OCI-LY1 (cell line): ENCODE results near the gene PLA2G6.

Source experiments
- CTCF ChIP-seq: fragments of 200-600 bp; sonication (generic), shearing (Covaris generic); IDR thresholded peaks from 2 replicates; pipeline ENCODE4 v1.5.1; 2017; ENCODE audit warnings: mild to moderate bottlenecking, antibody characterized with exemption, low read length, moderate library complexity, mixed read lengths
- EZH2 ChIP-seq: fragments of 200-600 bp; sonication (generic), shearing (Covaris generic); IDR thresholded peaks from 2 replicates; pipeline ENCODE4 v1.8.0; 2017; ENCODE audit warnings: borderline replicate concordance, mixed run types, mild to moderate bottlenecking, antibody characterized with exemption, low read length, moderate library complexity, mixed read lengths

GRCh38 chr22:38085056-38085455 is 96.6 kb downstream of the PLA2G6 start:
- TF ChIP-seq CTCF (no peak), EZH2 (no peak)
